Measurements from ENCODE around the gene ABI1.

The ABI1 gene

GRCh38 chr10:26831936-26832335, 28.8 kb downstream of the ABI1 start:
- no peaks in the 10 kb centered on the region for H3K9me3 ChIP-seq
- H3K27me3 ChIP-seq, result no peaks in the 10 kb centered on the region
- no peak for TF ChIP-seq CTCF (IDR thresholded peaks at IDR 0.05; ENCODE audit: low read depth, low read length)
- no peaks in the 10 kb centered on the region for H3K36me3 ChIP-seq
- H3K4me3 ChIP-seq (ENCODE audit: low read depth, low read length), result no peak overlapping the region
- no peak for DNase-seq
- H3K4me1 ChIP-seq, result no peaks in the 10 kb centered on the region

GRCh38 chr10:26829810-26830515, 30.8 kb downstream of the ABI1 start:
- no peak for DNase-seq
- no peaks in the 10 kb centered on the region for H3K27me3 ChIP-seq
- TF ChIP-seq CTCF (IDR thresholded peaks at IDR 0.05; ENCODE audit: low read depth, low read length), result no peak
- H3K36me3 ChIP-seq, result no peaks in the 10 kb centered on the region
- H3K9me3 ChIP-seq, result no peaks in the 10 kb centered on the region
- H3K4me1 ChIP-seq, result no peaks in the 10 kb centered on the region
- H3K4me3 ChIP-seq (ENCODE audit: low read depth, low read length), result no peak overlapping the region

GRCh38 chr10:26824015-26824690, 36.6 kb downstream of the ABI1 start:
- Histone ChIP-seq H3K27me3 (no peaks in the 10 kb centered on the region), H3K4me3 (ENCODE audit: low read depth, low read length) (no peak overlapping the region), H3K9me3 (no peaks in the 10 kb centered on the region), H3K4me1 (no peaks in the 10 kb centered on the region), H3K36me3 (no peaks in the 10 kb centered on the region)
- TF ChIP-seq CTCF (IDR thresholded peaks at IDR 0.05; ENCODE audit: low read depth, low read length), result no peak
- DNase-seq, result no peak

- no peak for DNase-seq
- no peaks in the 10 kb centered on the region for H3K27me3 ChIP-seq
- no peak for TF ChIP-seq CTCF (IDR thresholded peaks at IDR 0.05; ENCODE audit: low read depth, low read length)
- H3K4me1 ChIP-seq, result no peaks in the 10 kb centered on the region
- no peaks in the 10 kb centered on the region for H3K36me3 ChIP-seq
- H3K9me3 ChIP-seq, result no peaks in the 10 kb centered on the region
- H3K4me3 ChIP-seq (ENCODE audit: low read depth, low read length), result no peak overlapping the region
Observed at GRCh38 chr10:26821699-26822570, 38.8 kb downstream of the ABI1 start.

- H3K36me3 ChIP-seq, result no peaks in the 10 kb centered on the region
- H3K27me3 ChIP-seq, result no peaks in the 10 kb centered on the region
- no peaks in the 10 kb centered on the region for H3K9me3 ChIP-seq
- H3K4me3 ChIP-seq (ENCODE audit: low read depth, low read length), result no peak overlapping the region
- H3K4me1 ChIP-seq, result no peaks in the 10 kb centered on the region
- no peak for DNase-seq
- no peak for TF ChIP-seq CTCF (IDR thresholded peaks at IDR 0.05; ENCODE audit: low read depth, low read length)
Observed at GRCh38 chr10:26815500-26815899, 45.3 kb downstream of the ABI1 start.

All from BE2C (cell line).